NCI-H146 treated with DMSO at 0.1 percent for 48 hours (cell line): ENCODE data around the gene SPATA12.

ENCODE experiments used
- DNase-seq: peaks from one replicate; lab custom pipeline; 2025; ENCODE audit not compliant: unreplicated experiment; lab: John Stamatoyannopoulos, UW

Gene SPATA12

DNA sequence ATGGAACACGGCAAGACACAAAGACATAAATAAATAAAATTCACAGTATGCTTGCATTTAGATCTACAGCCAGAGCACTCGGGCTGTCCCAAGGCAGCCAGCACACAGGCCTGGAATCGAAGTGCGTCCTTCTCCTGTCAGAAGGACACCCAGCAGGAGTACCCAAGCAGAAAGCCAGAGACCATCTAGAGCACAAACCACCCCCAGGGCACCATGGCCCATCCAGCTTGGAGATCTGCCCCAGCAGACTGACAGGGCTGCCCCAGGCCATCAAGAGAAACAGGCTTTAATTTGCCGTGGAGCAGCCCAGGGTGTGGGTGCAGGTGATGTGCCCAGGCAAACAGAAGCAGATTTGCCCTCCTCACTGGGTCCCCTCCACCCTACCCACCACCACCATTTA is 7.8 kb upstream of the SPATA12 start:
- no peak for DNase-seq

DNA sequence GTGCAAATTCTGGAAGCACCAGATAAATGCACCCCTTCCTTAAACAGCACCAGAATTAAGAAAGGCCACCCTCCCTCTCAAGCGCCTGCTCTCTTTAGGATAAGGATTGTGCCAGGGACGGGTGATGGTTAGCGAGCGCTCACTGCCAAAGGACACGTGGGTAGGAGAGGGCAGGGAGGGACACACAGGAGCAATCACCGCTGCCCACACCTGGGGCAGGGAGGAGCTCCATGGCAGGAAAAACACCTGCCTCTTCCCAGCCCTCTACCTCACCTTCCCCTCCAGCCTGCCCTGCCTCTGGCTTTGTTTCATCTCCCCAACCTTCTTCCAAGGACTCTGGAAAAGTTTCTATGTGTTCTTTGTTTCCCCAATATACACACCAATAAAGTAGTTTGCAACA is 7.3 kb upstream of the SPATA12 start:
- no peak for DNase-seq

DNA sequence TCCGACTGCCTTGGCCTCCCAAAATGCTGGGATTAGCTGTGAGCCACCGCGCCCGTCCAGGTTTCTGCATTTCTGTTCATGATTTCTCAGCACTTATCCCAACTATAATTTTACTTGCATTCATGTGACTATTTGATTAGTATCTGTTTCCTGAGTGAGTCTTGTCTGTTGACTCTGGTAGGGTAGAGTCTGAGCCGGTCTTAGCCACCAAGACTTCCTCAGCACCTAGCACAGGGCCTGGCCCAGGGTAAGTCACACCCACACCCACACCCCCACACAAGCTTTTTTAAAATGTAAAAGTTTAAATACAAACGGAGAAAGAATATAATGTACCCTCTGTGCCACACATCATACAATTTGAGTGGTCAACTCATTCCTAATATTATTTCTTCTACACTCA is 3.1 kb upstream of the SPATA12 start:
- DNase-seq = no peak

DNA sequence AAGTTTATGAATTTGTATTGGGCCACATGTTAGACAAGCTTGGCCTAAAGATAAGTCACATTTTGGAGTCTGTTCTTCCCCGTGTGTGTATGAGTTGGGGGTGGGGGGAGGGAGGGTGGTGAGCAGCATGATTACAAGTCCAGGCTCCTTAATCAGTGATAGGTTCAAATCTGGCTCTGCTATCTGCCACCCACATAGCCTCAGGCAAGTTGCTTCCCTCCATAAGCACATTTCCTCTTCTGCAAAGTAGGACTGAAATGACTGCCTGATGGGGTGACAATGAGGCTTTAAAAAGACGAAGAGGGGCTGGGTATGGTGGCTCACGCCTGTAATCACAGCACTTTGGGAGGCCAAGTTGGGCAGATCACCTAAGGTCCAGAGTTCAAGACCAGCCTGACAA is 1.1 kb upstream of the SPATA12 start:
- no peak for DNase-seq

DNA sequence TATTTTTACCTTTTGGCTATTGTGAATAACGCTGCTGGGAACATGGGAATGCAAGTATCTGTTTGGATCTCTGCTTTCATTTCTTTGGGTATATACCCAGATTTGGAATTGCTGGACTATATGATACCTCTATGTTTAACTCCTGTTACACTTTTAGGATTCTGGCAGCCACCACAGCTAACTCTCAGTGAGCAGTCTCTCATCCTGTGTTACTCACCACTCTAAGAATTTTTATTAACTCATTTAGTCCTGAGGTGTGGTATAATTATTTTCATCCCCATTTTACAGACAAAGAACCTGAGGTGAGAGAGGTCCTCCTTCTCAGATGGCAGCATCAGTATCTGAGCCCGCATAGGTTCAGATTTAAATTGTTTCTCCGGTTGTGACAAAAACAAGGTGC is 1.1 kb downstream of the SPATA12 start:
- DNase-seq = no peak

DNA sequence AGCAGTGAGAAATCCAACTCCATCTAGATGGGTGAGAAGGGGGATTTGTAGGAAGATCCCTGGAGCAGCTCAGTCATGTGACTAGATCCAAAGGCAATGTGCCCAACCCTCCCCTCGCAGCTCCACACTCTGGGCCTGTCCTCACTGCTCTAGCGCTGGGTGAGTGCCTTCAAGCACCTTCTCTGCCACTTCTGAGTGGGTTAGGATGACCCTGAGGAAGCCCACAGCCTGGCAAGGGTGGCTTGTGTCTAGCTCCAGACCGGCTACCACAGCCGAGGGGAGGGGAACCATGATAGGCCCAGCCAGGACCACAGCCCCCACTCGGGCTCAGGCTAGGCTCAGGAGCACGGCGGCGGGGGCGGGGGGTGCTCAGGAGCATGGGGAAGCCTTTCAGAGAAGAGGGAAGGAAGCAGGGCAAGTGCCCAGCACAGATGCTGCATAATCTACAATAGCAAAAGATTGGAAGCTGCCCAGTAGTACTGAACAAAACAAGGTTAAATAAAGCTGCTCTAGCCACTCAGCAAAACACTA is 1.7 kb downstream of the SPATA12 start:
- DNase-seq = no peak

DNA sequence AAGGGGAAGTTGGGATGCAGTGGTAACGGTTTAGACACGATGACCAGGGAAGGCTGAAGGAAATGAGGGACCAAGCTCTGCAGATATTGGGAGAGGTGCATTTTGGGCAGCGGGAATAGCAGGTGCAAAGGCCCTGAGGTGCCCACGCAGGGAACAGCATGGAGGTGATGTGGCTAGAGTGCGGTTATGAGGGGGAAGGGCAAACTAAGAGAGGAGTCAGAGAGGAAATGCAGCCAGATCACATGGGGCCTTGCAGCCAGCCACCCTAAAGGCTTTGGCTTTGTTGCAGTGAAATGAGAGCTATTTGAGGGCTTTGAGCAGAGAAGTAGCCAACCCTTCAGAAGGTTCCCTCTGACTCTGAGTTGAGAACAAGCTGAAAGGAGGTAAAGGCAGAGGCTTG is 2.6 kb downstream of the SPATA12 start:
- no peak for DNase-seq

DNA sequence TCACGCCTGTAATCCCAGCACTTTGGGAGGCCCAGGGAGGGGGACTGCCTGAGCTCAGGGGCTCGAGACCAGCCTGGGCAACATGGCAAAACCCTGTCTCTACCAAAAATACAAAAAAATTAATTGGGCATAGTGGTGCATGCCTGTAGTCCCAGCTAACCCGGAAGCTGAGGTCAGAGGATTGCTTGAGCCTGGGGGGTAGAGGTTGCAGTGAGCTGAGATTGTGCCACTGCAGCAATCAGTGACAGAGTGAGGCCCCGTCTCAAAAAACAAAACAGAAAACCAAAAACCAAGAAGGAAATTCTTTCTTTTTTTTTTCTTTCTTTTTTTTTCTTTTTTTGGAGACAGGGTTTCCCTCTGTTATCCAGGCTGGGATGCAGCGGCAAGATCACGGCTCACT is 3.5 kb downstream of the SPATA12 start:
- DNase-seq = no peak

DNA sequence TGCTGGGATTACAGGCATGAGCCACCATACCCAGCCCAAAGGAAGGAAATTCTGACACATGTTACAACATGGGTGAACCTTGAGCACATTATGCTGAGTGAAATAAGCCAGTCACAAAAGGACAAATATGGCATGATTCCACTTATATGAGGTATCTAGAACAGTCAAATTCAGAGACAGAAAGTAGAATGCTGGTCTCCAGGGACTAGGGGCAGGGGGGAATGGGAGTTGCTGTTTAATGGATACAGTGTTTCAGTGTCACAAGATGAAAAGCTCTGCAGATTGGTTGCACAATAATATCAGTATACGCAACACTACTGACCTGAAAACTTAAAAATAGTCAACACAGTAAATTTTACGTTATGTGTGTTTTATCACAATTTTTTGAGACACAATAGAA is 4.1 kb downstream of the SPATA12 start:
- DNase-seq = no peak

DNA sequence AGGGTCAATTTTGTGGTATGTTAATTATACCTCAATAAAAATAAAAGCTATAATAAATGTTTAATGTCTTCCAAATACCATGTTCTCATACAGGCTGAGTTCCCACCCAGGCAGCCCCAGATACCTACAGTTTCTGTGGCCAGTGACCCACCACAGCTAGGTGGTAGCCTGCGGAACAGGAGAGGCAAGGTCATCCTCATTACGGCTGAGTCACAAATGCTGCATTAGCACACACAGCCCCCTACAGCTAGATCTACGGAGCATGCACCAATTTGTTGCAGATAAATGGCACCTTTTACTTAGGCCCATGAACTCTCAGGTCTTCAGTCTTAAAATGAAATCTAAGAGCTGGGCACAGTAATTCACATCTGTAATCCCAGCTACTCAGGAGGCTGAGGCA is 5.1 kb downstream of the SPATA12 start:
- no peak for DNase-seq

DNA sequence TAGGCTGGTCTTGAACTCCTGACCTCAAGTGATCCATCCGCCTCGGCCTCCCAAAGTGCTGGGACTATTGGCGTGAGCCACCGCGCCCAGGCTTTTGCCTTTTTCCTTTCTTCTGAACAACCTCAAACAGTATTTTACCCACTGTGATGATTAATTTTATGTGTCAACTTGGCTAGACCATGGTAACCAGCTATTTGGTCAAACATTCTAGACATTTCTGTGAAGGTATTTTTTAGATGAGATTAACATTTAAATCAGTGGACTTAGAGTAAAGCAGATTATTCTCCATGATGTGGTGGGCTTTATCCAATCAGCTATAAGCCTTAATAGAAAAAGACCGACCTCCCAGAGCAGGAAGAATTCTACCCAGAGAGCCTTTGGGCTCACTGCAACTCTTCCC is 6.0 kb downstream of the SPATA12 start:
- no peak for DNase-seq

DNA sequence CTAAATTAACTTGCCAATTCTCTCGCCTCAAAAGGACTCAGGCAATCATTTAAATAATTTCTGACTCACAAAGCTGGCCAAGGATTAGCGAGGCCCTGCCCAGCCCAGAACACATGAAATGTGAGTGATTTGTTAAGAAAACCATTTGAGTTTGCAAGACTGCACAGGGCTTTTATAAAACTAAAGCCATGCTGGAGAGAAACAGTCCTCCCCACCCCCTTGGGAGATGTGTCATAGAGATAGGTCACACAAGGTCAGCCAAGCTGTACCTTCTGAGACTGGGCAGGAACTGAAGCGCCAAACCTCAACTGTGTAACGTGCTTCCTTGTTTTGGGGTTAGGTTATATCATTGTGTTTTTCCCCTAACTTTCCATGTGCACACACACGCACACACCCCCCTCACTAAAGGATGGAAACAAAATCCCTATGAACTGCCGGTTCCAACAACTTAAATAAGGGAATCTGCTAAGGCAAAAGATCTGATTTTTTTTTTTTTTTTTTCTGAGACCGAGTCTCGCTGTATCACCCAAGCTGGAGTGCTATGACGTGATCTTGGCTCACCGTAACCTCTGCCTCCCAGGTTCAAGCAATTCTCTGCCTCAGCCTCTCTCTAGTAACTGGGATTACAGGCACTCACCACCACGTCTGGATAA is 8.1 kb downstream of the SPATA12 start:
- no peak for DNase-seq

DNA sequence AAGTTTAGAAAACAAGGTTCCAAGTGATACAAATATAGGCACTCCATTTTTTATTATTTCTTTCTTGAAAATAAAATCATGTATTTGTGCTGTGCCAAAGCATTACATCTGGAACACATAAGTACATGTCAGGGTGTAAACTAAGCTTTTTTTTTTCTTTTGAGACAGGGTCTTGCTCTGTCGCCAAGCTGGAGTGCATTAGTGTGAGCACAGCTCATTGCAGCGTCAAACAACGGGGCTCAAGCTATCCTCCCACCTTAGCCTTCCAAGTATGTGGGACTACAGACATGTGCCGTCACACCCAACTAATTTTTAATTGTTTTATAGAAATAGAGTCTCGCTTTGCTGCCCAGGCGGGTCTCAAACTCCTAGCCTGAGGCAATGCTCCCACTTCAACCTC is 9.0 kb downstream of the SPATA12 start:
- DNase-seq = no peak

DNA sequence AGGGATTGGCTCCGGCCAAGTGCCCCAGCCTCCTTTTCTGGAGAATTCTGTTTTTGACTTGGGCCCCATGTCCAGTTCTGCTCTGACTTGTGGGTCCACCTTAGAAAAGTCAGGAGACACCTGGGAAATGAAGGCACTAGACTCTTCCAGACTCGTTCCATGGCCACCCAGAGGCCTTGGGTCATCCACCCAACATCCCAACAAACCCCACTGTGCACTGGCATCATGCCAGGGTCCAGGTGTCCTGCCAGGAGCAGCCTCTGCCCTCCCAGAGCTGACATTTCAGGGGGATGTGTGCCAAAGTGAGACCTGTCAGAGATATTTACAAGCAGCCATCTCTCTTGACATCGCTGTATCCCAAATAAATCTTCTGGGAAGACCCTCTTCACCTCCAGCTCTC is 13.2 kb downstream of the SPATA12 start:
- no peak for DNase-seq

DNA sequence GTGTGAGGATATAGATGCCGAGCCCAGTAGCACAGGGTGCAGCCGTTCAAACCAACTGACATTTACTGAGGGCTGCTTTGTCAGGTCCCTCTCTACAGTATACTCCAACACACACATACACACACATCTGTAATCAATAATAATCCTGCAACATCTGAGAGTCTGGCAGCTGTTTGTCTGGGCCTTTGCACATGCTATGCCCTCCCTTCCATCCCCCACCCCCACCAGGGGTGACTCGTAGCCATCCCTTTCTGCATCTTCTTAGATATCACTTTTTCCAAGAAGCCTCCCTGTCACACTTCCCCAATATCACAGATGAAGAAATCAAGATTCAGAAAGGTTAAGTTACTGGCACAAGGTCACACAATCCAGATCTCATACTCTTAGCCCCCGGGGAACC is 13.7 kb downstream of the SPATA12 start:
- DNase-seq = no peak

DNA sequence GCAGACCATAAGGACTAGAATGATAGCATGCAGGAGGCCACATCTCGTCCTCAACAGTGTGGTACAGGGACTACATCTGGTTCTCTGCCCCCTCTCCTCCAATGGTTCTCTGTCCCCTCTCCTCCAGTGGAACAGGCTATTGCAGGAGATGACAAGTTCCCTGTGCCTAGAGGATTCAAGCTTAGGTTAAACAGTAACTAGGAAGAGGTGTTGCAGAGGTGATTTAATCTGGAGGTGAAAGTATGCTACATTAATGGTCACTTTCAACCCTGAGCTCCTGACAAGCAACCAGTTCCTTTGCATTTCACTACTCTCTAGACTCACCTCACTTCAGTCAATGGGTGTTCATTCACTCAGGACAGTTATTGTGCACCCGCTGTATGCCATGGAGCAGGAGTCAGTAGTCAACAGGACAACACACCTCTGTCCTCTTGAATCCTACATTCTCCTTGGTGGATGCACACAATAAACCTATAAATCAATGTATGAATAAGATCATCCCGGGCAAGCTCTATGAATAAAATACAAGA is 16.0 kb downstream of the SPATA12 start:
- DNase-seq = no peak

DNA sequence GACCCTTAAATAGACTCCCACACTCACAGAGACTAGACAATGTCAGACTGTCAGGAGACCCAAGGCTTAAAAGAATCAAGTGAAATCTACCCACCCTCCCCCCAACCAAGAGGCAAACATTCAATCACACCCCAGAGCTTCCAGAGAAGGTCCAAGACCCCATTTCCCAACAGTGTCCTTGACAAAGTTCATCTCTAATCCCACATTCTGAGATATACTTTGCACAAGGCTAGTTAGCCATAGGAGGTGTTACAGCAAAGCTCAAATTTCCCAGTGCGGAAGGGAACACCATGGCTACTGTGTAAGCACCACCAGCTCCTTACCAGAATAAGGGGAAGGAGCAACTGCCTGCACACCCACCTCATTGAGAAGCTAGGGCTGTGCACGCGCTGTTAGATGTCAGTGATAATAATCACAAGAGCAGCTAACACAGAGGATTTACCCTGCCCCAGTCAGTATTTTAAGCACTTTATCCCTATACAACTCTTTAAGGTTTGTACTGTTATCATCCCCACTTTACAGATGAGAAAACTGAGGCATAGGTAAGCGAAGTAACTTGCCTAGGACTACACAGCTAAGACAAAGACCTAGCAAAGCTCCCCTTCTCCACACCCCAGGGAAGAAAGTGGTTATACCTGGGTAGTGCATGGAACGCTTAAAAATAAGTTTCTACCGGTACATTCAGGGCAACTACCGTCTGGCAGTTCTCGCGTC is 17.3 kb downstream of the SPATA12 start:
- no peak for DNase-seq

DNA sequence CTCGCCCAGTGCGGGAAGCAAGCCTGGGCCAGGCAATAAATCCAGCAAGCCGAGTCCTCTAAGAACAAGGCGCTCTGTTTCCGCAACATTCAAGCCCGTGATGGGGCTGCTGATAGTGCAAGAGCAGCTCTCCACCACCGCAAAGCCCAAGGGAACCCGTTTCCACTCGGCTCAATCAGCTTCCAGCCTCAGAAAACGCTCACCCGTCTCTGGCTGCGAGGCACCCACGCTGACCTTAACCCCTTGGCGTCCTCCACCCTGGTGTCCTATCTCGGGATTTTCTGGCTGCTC is 17.8 kb downstream of the SPATA12 start:
- DNase-seq = no peak

DNA sequence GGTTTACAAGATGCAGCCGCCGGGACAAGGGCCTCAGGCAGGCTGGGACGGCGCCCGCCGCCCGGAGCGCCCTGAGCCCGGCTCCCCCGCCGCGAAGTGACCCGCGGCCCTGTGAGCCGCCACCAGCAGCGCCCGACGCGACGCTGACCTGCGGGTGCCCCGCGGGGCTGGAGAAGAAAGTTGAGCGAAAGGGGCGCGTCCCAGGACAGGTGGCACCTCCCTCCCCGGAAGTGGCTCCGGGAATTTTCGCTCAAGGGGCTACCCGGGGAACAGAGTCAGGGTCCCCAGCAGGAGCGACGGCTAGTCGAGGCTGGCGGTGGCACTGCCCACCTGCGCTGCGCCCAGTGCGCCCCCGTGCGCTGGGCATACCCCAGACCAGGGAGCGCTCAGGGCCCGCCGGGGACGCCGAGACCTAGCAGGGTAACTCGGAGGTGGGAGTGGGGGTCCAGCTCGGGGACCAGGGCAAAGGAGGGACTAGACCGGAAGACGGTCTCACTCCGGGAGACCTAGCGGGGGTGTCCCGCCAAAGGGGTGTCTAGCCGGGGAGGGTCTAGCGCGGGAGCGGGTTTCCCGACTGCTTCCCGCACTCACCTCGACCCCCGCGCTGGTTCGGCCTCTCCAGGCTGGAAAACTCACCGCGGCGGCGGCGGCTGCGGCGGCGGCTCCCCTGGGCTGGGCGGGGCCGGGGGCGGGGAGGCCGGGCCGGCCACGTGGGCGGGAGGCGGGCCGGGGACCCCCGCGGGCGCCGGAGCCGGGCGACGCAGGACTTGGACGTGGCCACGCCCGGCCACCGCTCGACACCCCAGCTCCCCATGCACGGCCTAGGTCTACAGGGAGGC is 18.4 kb downstream of the SPATA12 start:
- DNase-seq = peak; percentile 1

DNA sequence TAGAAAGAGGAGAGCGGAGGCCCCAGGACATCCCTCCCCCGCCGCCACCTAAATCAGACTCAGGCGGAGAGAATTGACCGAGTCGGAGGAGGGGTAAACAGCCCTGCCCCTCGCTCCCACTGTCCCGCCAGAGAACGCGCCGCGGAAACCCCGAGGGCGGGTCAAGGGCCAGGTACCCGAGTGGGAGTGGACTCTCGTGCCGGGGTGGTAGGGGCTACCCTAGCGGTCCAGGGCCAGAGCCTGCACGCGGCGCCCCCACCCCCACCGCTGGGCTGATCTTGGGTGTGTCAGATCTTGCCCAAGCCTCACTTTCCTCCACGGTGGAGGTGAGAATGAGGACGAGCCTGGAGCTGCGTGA is 19.0 kb downstream of the SPATA12 start:
- no peak for DNase-seq

DNA sequence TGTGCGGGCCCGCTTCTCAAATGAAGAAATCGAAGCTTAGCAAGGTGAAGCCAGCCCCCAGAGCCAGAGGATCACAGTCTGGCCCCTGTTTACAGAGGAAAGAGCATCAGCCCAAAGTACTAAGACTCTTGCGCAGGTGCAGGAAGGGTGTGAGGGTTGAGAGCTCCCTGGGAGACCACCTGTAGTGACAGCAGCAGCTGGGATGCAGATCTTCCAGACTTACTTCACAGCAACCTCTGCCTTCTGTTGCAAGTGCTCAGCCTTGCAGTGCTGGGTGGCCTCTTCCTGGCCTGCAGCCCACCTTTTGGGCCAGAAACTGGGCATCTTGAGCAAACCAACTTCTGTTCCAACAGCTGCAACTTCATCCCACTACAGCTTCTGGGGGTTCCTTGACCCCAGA is 19.7 kb downstream of the SPATA12 start:
- DNase-seq = peak; percentile 32

DNA sequence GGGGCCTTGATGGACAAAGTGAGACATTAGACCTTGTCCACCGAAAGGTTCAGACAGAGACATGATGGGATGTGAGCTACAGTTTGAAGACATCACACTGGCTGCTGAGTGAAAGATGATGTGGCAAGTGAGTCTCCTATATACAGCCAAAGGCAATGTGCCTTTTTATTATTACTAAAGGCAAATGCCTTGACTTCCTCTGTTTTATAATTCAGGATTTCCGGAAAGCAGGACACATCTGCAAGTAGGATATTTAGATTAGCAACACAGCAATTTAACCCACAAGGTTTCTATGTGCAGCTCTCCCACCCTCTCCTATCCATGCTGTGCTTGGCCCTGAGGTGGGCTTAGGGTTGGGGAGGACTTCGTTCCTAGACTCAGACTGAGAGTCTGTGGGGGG is 20.7 kb downstream of the SPATA12 start:
- no peak for DNase-seq
